ENCODE data around the gene CEP112. TPM values are rescaled to one million over a fixed set of nuclear protein-coding genes. Genes with fewer than 3 reads are reported as not detected.

CEP112 gene
- total and polyA plus RNA-seq, 9 of the 15 experiments (the other 6 are each of a cell fraction or from before 2014, with no cell fraction given): 0.84 TPM; not detected in 8

DNA sequence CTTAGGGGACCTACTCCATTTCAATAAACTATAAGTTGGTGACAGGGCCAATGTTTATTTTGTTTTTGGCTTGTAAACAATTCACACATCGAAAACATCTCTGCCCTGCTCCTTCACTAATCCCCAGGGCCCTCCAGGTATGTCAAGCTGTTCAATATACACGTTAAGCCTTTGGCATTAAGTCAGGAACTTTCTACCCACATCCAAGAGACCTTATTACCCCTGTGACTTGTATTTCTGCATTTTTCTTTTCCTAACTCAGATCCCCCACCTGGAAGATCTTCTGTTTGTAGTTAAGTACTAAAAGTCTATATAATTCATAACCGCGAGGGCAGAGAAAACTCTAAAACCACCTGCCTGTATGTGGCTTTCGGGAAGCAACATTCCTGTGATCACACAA, 523.7 kb downstream of the CEP112 start (continued):
- TF ChIP-seq JUN (IDR thresholded peaks at IDR 0.05; ENCODE audit: borderline replicate concordance, low read depth, low read length): no peak
- TF ChIP-seq JUN (CRISPR knock-in tag; IDR thresholded peaks at IDR 0.05; ENCODE audit: borderline replicate concordance): no peak
- TF ChIP-seq HMG20B (CRISPR knock-in tag; IDR thresholded peaks at IDR 0.05): no peak
- TF ChIP-seq, protein P1, sequence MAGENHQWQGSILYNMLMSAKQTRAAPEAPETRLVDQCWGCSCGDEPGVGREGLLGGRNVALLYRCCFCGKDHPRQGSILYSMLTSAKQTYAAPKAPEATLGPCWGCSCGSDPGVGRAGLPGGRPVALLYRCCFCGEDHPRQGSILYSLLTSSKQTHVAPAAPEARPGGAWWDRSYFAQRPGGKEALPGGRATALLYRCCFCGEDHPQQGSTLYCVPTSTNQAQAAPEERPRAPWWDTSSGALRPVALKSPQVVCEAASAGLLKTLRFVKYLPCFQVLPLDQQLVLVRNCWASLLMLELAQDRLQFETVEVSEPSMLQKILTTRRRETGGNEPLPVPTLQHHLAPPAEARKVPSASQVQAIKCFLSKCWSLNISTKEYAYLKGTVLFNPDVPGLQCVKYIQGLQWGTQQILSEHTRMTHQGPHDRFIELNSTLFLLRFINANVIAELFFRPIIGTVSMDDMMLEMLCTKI (IDR thresholded peaks at IDR 0.05; ENCODE audit: partially characterized antibody): no peak
- no peak for TF ChIP-seq SIX5 (IDR thresholded peaks at IDR 0.05; ENCODE audit: borderline replicate concordance in 1 of 2, insufficient read depth in 1 of 2, low read depth in 1 of 2, low read length in 2 of 2)
- TF ChIP-seq, protein P2, sequence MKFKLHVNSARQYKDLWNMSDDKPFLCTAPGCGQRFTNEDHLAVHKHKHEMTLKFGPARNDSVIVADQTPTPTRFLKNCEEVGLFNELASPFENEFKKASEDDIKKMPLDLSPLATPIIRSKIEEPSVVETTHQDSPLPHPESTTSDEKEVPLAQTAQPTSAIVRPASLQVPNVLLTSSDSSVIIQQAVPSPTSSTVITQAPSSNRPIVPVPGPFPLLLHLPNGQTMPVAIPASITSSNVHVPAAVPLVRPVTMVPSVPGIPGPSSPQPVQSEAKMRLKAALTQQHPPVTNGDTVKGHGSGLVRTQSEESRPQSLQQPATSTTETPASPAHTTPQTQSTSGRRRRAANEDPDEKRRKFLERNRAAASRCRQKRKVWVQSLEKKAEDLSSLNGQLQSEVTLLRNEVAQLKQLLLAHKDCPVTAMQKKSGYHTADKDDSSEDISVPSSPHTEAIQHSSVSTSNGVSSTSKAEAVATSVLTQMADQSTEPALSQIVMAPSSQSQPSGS (CRISPR knock-in tag; IDR thresholded peaks at IDR 0.05): no peak
- TF ChIP-seq ATF1 (CRISPR knock-in tag; IDR thresholded peaks at IDR 0.05): no peak
- TF ChIP-seq ATF1 (tag; IDR thresholded peaks at IDR 0.05): no peak
- TF ChIP-seq, protein P3, sequence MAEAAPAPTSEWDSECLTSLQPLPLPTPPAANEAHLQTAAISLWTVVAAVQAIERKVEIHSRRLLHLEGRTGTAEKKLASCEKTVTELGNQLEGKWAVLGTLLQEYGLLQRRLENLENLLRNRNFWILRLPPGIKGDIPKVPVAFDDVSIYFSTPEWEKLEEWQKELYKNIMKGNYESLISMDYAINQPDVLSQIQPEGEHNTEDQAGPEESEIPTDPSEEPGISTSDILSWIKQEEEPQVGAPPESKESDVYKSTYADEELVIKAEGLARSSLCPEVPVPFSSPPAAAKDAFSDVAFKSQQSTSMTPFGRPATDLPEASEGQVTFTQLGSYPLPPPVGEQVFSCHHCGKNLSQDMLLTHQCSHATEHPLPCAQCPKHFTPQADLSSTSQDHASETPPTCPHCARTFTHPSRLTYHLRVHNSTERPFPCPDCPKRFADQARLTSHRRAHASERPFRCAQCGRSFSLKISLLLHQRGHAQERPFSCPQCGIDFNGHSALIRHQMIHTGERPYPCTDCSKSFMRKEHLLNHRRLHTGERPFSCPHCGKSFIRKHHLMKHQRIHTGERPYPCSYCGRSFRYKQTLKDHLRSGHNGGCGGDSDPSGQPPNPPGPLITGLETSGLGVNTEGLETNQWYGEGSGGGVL (CRISPR knock-in tag; IDR thresholded peaks at IDR 0.05): no peak
- TF ChIP-seq HNRNPLL (IDR thresholded peaks at IDR 0.05; ENCODE audit: low read depth, low read length, poor library complexity, severe bottlenecking): no peak
